C4-2B (cell line): ENCODE data around the gene MGARP.

ENCODE experiments used
- ZFX ChIP-seq: fragments of 450-650 bp; IDR thresholded peaks from 2 replicates; pipeline ENCODE4 v1.6.1; 2017
- TF ChIP-seq, protein P1 (sequence below): fragments of 450-650 bp; conservative IDR thresholded peaks from 2 replicates; pipeline ENCODE4 v1.5.1; 2017; ENCODE audit warnings: mild to moderate bottlenecking

- TF ChIP-seq, protein P1, sequence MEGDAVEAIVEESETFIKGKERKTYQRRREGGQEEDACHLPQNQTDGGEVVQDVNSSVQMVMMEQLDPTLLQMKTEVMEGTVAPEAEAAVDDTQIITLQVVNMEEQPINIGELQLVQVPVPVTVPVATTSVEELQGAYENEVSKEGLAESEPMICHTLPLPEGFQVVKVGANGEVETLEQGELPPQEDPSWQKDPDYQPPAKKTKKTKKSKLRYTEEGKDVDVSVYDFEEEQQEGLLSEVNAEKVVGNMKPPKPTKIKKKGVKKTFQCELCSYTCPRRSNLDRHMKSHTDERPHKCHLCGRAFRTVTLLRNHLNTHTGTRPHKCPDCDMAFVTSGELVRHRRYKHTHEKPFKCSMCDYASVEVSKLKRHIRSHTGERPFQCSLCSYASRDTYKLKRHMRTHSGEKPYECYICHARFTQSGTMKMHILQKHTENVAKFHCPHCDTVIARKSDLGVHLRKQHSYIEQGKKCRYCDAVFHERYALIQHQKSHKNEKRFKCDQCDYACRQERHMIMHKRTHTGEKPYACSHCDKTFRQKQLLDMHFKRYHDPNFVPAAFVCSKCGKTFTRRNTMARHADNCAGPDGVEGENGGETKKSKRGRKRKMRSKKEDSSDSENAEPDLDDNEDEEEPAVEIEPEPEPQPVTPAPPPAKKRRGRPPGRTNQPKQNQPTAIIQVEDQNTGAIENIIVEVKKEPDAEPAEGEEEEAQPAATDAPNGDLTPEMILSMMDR, result no peak
- TF ChIP-seq ZFX, result no peak
Observed at GRCh38 chr4:139266208-139266582, 13.8 kb downstream of the MGARP start.
